AG10803 (cell line): ENCODE measurements around the gene OR8B4.
"Not testable (repeated sequence)": the region's sequence is repeated elsewhere in the genome, so short reads cannot be mapped to it uniquely, and the experiment has no call there.

Experiments
- DNase-seq: peaks from one replicate; pipeline ENCODE4 v3.0.0; 2010; ENCODE audit warnings: low read depth
- H3K4me3 ChIP-seq: 2 replicates; pipeline ENCODE4 v1.5.1; 2011; ENCODE audit warnings: mild to moderate bottlenecking, low read length, control low read depth
- CTCF ChIP-seq: conservative IDR thresholded peaks from 2 replicates; pipeline ENCODE4 v1.5.1; 2011; ENCODE audit warnings: mild to moderate bottlenecking, low read length, control low read depth, inconsistent platforms

The OR8B4 gene

GRCh38 chr11:124463990-124464389, 39.3 kb upstream of the OR8B4 start:
- TF ChIP-seq CTCF: no peak
- DNase-seq: no peak
- no peak overlapping the region for H3K4me3 ChIP-seq

- no peak for DNase-seq
- H3K4me3 ChIP-seq: no peak overlapping the region
- no peak for TF ChIP-seq CTCF
Measured at GRCh38 chr11:124463324-124463723, 38.7 kb upstream of the OR8B4 start.

GRCh38 chr11:124460459-124460858, 35.8 kb upstream of the OR8B4 start:
- no peak for TF ChIP-seq CTCF
- no peak for DNase-seq

GRCh38 chr11:124459379-124459778, 34.7 kb upstream of the OR8B4 start:
- DNase-seq, H3K4me3 ChIP-seq: not testable (repeated sequence)

More at GRCh38 chr11:124460459-124460858, 35.8 kb upstream of the OR8B4 start:
- H3K4me3 ChIP-seq: no peak overlapping the region

- no peak for TF ChIP-seq CTCF
- DNase-seq: no peak
- H3K4me3 ChIP-seq: no peak overlapping the region
Measured at GRCh38 chr11:124454552-124454951, 29.9 kb upstream of the OR8B4 start.

- TF ChIP-seq CTCF: no peak
Measured at GRCh38 chr11:124446916-124447315, 22.2 kb upstream of the OR8B4 start.

GRCh38 chr11:124445646-124446150, 21.0 kb upstream of the OR8B4 start, which contains the start of gene OR8B8:
Gene OR8B8 (minus strand): TSS chr11:124445696. CDS start chr11:124441085, 4,611 bp downstream.
- no peak for DNase-seq
- H3K4me3 ChIP-seq: no peak within 1 kb of the TSS
- no peak for TF ChIP-seq CTCF

More at GRCh38 chr11:124446916-124447315, 22.2 kb upstream of the OR8B4 start:
- no peak for DNase-seq
- H3K4me3 ChIP-seq: no peak overlapping the region

- H3K4me3 ChIP-seq: no peak overlapping the region
- no peak for TF ChIP-seq CTCF
- DNase-seq: no peak
Measured at GRCh38 chr11:124442847-124443246, 18.2 kb upstream of the OR8B4 start.
